AG04449 (cell line): ENCODE results near the gene TSC22D4.

ENCODE experiments used
- CTCF ChIA-PET: fragments of 350-600 bp; formaldehyde crosslinking; extraction: SDS; loops from one replicate; lab custom pipeline; 2021; ENCODE audit warnings: antibody characterized with exemption; lab: Yijun Ruan, JAX
- POLR2A ChIA-PET: fragments of 400-600, 350-600 bp; formaldehyde crosslinking; extraction: SDS; loops from one replicate; lab custom pipeline; 2020; ENCODE audit warnings: antibody characterized with exemption, inconsistent platforms; lab: Yijun Ruan, JAX
- DNase-seq: peaks from one replicate; pipeline ENCODE4 v3.0.0-alpha.2; 2010; ENCODE audit warnings: low read depth, low spot score
- H3K4me3 ChIP-seq: 2 replicates; pipeline ENCODE4 v1.5.1; 2011; ENCODE audit warnings: low read depth, mild to moderate bottlenecking, control low read depth, low read length
- CTCF ChIP-seq: IDR thresholded peaks from one replicate; pipeline ENCODE4 v1.5.1; 2011; ENCODE audit warnings: mild to moderate bottlenecking, moderate library complexity, low read length, control low read depth, inconsistent platforms; ENCODE audit not compliant: insufficient read depth; ENCODE audit errors: missing control alignments

Gene TSC22D4

DNA sequence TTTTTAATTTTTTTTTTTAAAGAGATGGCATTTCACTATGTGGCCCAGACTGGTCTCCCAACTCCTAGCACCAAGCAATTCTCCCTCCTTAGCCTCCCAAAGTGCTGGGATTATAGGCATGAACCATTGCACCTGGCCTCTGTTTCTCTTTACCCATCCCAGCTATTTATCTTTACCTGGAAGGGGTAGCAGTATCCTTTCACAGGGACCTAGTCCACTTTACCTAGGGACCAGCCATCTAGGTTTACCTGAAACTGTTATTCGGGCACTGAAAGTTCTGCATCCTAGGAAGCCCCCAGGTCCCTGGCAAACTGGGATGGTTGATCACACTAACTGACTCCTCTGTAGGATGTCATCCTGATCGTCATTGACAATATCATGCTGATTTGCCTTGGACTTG, 38.3 kb upstream of the TSC22D4 start:
- DNase-seq: no peak
- CTCF ChIA-PET: interaction anchor here (1.4 to 2.1 kb wide), 2 partner anchors 46 to 53 kb away, joined by 3 to 7 read pairs; partner anchors contain the start of gene SPACDR
- H3K4me3 ChIP-seq: no peak overlapping the region
- POLR2A ChIA-PET: no interaction called here
- TF ChIP-seq CTCF: no peak

- ChIA-PET POLR2A (no interaction called here), CTCF (interaction anchor here (0.7 to 2.1 kb wide), 4 partner anchors 22 to 47 kb away, joined by 3 to 9 read pairs (median 5); partner anchors contain the start of gene AGFG2)
- no peak overlapping the region for H3K4me3 ChIP-seq
- no peak for TF ChIP-seq CTCF
- DNase-seq: peak; percentile 58
Measured at GRCh38 chr7:100516135-100516812, 37.3 kb upstream of the TSC22D4 start.

GRCh38 chr7:100515072-100515532, 36.1 kb upstream of the TSC22D4 start:
- ChIA-PET POLR2A (no interaction called here), CTCF (interaction anchor here (0.7 to 2.1 kb wide), 3 partner anchors 18 to 48 kb away, joined by 3 to 9 read pairs (median 7); no protein-coding TSS in a partner anchor)
- TF ChIP-seq CTCF: no peak
- DNase-seq: no peak
- H3K4me3 ChIP-seq: no peak overlapping the region

DNA sequence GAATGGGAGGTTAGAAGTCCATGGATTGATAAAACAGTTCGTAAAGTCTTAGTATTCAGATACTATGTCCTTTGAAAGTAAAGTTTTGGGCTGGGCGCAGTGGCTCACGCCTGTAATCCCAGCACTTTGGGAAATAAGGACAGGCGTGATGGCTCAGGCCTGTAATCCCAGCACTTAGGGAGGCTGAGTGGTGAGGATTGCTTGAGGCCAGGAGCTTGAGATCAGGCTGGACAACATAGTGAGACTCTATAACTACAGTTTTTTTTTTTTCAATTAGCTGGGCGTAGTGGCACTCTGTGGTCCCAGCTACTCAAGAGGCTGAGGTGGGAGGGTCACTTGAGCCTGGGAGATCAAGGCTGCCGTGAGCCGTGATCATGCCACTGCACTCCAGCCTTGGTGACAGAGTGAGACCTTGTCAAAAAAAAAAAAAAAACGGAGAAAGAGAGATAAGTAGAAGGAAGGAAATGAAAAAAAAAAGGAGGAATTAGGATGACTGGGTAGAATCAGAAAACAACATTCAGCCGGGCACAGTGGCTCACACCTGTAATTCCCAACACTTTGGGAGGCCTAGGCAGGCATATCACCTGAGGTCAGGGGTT, 34.3 kb upstream of the TSC22D4 start:
- no peak overlapping the region for H3K4me3 ChIP-seq
- CTCF ChIA-PET: no interaction called here
- no peak for TF ChIP-seq CTCF
- DNase-seq: no peak
- POLR2A ChIA-PET: no interaction called here

GRCh38 chr7:100510437-100511239, 31.6 kb upstream of the TSC22D4 start:
- ChIA-PET CTCF (no interaction called here), POLR2A (no interaction called here)
- no peak for TF ChIP-seq CTCF
- H3K4me3 ChIP-seq: no peak overlapping the region
- DNase-seq: no peak
